ENCODE data around the gene TOP3A. TPM values are rescaled to one million over a fixed set of nuclear protein-coding genes. Genes with fewer than 3 reads are reported as not detected.
A peak's percentile ranks its signal among the peaks of the same experiment; 100 is the strongest.
"Not testable (repeated sequence)": the region's sequence is repeated elsewhere in the genome, so short reads cannot be mapped to it uniquely, and the experiment has no call there.

TOP3A gene
- total RNA-seq, 1 donor from 2014 or later = 14.1 TPM

GRCh38 chr17:18324140-18325050, 9.6 kb upstream of the TOP3A start:
- no peak for DNase-seq (ENCODE audit: low read depth in 2 of 2)

GRCh38 chr17:18323507-18324139, 8.8 kb upstream of the TOP3A start:
- DNase-seq (ENCODE audit: low read depth in 2 of 2) = no peak

DNA sequence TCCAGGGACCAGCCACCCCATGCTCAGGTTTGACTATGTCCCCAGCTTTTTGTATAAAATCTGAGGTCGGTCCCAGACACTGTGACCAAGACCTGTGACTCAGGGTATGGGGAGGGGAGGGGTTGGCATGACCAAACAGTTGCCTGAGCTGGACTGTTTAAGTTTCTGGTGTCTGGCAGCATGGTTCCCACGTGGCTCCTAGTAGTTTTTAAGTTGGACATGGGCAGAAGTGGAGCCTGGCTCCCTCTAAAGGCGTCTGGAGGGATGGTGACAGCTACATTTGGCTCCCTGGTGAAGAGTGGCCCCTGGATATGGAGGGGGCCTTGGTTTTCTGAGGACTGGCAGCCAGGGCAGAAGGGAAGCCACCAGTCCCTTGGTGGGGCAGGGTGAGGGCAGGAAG, 8.2 kb upstream of the TOP3A start:
- DNase-seq (ENCODE audit: low read depth in 2 of 2) = no peak

DNA sequence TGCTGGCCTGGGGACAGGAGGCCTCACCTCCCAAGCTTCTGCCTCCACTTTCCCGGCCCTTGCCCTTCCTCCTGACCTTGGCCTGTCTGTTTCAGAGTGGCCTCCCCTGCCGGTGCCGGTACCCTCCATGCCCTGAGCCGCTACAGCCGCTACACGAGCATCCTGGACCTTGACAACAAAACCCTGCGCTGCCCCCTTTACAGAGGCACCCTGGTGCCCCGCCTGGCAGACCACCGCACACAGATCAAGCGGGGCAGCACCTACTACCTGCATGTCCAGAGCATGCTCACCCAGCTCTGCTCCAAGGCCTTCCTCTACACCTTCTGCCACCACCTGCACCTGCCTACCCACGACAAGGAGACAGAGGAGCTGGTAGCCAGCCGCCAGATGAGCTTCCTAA, 7.7 kb upstream of the TOP3A start:
- no peak for DNase-seq (ENCODE audit: low read depth in 2 of 2)

GRCh38 chr17:18321309-18321708, 6.5 kb upstream of the TOP3A start:
- peak in 1 of 2 donors; percentile 43 for DNase-seq (ENCODE audit: low read depth in 2 of 2)

GRCh38 chr17:18320301-18320700, 5.5 kb upstream of the TOP3A start:
- no peak for DNase-seq (ENCODE audit: low read depth in 2 of 2)

GRCh38 chr17:18319604-18320256, 4.9 kb upstream of the TOP3A start:
- peak; percentile 48 to 62 for DNase-seq (ENCODE audit: low read depth in 2 of 2)

DNA sequence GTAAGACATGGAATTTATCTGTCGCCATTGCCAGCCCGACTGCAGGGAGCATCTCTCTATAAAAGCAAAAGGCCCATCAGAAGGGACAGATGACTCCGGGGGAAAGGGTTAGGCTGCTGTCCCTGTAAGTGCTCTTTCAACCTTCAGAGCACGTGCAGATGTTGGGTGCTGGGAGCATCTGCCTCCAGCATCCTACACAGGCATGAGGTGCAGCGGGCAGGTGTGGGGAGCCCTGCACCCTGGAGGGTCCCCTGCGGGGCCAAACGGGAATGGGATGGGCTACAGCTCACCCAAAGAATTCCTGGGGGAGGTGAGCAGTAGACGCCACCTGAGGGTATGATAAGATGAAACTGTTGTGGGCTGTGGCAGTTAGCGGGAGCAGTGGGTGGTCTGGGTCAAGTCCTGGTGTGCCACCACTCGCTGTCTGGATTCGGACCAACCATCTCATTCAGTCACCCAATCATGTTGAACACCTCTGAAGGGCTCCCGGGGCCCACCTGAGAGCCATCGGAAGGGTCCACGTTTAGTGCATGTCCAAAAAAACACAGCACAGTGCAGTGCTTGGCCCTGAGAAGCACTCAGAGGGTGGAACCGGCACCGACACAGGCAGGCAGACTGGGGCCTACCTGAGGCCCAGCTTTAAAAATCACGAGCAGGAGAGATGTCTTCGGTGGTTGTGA, 4.1 kb upstream of the TOP3A start:
- DNase-seq (ENCODE audit: low read depth in 2 of 2) = no peak

GRCh38 chr17:18318117-18318516, 3.3 kb upstream of the TOP3A start:
- DNase-seq (ENCODE audit: low read depth in 2 of 2) = no peak

GRCh38 chr17:18315961-18316360, 1.2 kb upstream of the TOP3A start:
- no peak for DNase-seq (ENCODE audit: low read depth in 2 of 2)

- peak in 1 of 2 donors; percentile 44 for DNase-seq (ENCODE audit: low read depth in 2 of 2)
These were observed 748 bp upstream of the TOP3A start for GRCh38 chr17:18315562-18315922.

DNA sequence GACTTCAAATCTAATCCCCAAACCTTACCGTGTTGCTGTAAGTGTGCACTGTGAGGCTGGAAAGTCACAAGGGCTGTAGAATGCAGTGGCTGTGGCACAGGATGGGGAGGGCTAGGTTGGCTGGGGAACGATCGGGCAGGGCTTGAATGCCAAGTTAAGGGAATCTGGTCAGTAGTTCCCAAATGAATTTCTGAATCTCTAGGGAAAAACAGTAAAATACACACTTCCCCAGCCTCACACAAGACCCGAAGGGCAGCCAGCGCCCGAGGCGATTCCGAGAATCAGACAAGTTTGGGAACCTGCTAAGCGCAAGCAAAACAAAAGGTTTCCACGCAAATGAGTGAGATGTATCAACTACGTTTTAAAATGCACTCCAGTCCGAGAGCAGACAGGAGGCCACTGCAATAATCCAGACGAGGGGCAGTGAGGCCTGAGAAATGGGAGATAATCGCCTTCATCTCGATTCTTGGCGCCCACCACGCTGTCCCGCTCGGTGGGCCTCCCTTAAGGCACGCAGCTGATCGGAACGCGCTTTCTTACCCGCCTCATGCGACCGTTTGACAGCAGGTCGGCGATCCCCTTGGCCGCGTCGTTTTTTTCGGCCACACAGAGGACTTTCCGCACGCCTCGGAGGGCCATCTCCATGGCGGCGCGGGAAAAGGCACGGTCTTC, 599 bp downstream of the TOP3A start:
- peak in 1 of 2 donors; percentile 34 for DNase-seq (ENCODE audit: low read depth in 2 of 2)

DNA sequence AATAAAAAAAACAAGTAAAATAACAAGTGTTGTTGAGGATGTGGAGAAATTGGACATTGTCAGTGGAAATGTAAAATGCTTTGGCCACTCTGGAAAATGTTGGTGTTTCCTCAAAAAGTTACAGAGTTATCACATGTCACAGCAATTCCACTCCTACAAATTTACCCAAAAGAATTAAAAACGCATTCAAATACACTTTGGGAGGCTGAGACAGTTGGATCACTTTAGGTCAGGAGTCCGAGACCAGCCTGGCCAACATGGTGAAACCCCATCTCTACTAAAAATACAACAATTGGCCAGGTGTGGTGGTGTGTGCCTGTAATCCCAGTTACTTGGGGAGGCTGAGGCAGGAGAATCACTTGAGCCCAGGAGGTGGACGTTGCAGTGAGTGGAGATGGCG, 5.6 kb downstream of the TOP3A start:
- no peak for DNase-seq (ENCODE audit: low read depth in 2 of 2)

DNA sequence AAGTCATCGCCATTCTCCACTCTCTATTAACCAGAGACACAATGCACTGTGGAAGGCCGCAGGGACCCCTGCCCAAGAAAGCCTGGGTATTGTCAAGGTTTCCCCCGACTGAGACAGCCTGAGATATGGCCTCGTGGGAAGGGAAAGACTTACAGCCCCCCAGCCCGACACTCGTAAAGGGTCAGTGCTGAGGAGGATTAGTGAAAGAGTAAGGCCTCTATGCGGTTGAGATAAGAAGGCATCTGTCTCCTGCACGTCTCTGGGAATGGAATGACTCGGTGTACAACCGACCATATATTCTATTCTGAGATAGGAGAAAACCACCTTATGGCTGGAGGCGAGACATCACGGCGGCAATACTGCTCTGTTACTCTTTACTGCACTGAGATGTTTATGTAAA, 11.6 kb downstream of the TOP3A start:
- not testable (repeated sequence) for DNase-seq (ENCODE audit: low read depth in 2 of 2)

DNA sequence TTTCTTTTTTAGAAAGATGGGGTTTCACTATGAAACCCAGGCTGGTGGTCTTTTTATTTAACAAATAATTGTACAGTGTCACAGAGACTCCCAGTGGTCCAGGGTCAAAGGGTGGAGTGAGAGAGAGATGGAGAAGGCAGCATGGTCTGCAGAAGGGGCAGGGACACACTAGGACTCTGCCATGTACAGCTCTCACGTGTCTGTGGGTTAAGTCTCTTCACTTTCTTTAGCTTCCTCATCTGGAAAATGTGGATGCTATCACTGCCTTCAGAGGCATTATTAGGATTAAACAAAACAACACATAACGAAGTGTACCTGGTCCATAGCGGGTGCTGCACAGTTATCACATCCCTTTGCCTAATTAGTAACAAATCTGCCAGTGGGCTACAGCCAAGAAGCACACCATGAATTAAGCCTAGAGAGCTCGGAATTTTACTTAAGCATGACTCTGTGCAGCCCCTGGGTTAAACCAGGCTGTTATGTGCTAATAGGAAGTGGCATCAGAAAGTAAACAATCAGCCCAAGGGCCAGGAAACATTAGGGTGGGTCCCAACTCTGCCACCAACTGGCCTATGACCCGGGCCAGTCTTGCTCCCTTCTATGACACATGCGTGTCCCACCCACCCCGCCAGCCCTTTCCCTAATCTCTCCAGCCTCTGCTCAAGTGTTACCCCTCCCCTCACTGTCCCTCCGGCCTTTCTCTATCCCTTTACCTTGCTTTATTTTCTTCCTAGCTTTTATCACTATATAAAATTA, 13.9 kb downstream of the TOP3A start:
- DNase-seq (ENCODE audit: low read depth in 2 of 2) = peak in 1 of 2 donors; percentile 55

DNA sequence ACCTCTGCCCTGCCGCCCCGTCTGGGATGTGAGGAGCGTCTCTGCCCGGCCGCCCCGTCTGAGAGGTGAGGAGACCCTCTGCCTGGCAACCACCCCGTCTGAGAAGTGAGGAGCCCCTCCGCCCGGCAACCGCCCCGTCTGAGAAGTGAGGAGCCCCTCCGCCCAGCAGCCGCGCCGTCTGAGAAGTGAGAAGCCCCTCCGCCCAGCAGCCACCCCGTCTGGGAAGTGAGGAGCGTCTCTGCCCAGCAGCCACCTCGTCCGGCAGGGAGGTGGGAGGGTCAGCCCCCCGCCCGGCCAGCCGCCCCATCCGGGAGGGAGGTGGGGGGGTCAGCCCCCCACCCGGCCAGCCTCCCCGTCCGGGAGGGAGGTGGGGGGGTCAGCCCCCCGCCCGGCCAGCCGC, 16.7 kb downstream of the TOP3A start:
- not testable (repeated sequence) for DNase-seq (ENCODE audit: low read depth in 2 of 2)

DNA sequence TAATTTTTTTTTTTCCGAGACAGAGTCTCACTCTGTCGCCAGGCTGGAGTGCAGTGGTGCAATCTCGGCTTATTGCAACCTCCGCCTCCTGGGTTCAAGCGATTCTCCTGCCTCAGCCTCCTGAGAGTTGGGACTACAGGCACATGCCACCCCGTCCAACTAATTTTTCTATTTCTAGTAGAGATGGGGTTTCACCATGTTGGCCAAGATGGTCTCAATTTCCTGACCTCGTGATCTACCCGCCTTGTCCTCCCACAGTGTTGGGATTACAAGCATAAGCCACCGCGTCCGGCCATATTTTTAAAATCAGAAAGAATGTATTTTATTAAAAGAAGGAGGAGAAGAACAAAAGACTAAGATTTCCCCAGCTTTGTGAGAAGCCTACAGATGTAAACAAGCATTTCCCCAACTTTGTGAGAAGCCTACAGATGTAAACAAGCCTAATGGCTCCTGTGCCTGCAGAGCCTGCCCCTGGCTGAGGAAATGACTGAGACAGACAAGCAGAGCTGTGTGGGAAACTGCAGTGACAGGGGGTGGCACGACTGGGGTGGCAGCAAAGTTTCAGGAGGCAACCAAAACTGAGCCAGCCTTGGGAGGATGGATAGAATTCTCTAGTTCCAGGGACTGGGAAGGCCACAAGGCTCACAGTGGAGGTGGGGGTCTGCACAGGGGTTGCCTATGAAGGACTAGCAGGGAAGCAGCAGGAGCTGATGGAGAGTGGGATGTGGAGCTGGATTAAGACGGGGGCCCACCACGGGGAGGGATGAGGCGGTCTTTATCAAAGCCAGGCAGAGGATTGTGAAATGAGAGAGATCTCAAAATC, 22.9 kb downstream of the TOP3A start:
- DNase-seq (ENCODE audit: low read depth in 2 of 2) = no peak

DNA sequence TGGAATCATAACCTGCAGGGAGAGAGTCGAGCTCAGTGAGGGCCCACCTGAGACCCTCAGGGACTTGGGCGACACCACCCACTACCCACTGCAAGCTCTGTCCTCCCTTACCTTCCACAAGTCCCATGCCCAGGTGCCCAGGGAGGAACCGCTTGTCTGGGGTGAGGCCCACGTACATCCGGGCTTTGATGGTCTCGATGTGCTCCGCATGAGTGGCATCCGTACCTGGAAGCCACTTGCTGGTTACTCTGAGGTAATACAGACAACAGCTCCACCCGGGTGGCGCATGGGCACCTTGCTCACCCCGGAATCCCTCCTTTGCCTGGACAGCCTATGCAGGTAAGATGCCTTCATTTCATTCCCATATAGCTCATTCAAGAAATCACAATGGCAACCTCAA, 29.5 kb downstream of the TOP3A start:
- DNase-seq (ENCODE audit: low read depth in 2 of 2) = no peak

GRCh38 chr17:18281788-18282187, 33.0 kb downstream of the TOP3A start:
- DNase-seq (ENCODE audit: low read depth in 2 of 2) = no peak
